ENCODE data around the gene VMP1.

Gene VMP1

GRCh38 chr17:59723041-59723440 lies 15.6 kb downstream of the VMP1 start:
- no peak overlapping the region for H4K8ac ChIP-seq (ENCODE audit: low read depth, low read length)
- no peak overlapping the region for H3K9ac ChIP-seq (ENCODE audit: low read length)
- H2BK15ac ChIP-seq (replicated peaks; ENCODE audit: low read depth): no peak overlapping the region
- H2BK120ac ChIP-seq (ENCODE audit: low read depth, low read length): no peak overlapping the region
- no peaks in the 10 kb centered on the region for H3K36me3 ChIP-seq (ENCODE audit: control insufficient read depth, insufficient read depth, low read length)
- no peak overlapping the region for H3K4me3 ChIP-seq (ENCODE audit: low read length)
- no peak overlapping the region for H3K4ac ChIP-seq (ENCODE audit: low read depth, low read length)
- H3K23ac ChIP-seq (ENCODE audit: low read length): no peak overlapping the region
- H3K27ac ChIP-seq (ENCODE audit: low read depth, low read length): no peak overlapping the region
- peaks cover 1% of the 10 kb centered on the region for H3K79me1 ChIP-seq (ENCODE audit: low read length)
- H3K4me1 ChIP-seq (ENCODE audit: control insufficient read depth, low read depth, low read length): no peaks in the 10 kb centered on the region
- H2BK5ac ChIP-seq (ENCODE audit: low read length): no peak overlapping the region
- H3K18ac ChIP-seq (ENCODE audit: low read length): no peak overlapping the region
- no peak overlapping the region for H3K4me2 ChIP-seq (ENCODE audit: low read length)
- no peaks in the 10 kb centered on the region for H3K79me2 ChIP-seq (ENCODE audit: control insufficient read depth, insufficient read depth, low read length)
- H3K56ac ChIP-seq (ENCODE audit: low read length): no peak overlapping the region
- no peaks in the 10 kb centered on the region for H3K27me3 ChIP-seq (ENCODE audit: insufficient read depth, low read length, poor library complexity)
- H4K5ac ChIP-seq (ENCODE audit: low read length): no peak overlapping the region
- H2AK5ac ChIP-seq (ENCODE audit: low read length): no peak overlapping the region
- DNase-seq: no peak
- no CpG with 5 or more reads among the region's 1 CpG for whole genome bisulfite sequencing (ENCODE audit: extremely low coverage, insufficient coverage, low lambda C conversion rate)

GRCh38 chr17:59723607-59724006 lies 16.2 kb downstream of the VMP1 start:
- no peak overlapping the region for H2BK120ac ChIP-seq (ENCODE audit: low read depth, low read length)

GRCh38 chr17:59725691-59726090 lies 18.2 kb downstream of the VMP1 start:
- Histone ChIP-seq H3K27me3 (ENCODE audit: insufficient read depth, low read length, poor library complexity) (no peaks in the 10 kb centered on the region), H2BK120ac (ENCODE audit: low read depth, low read length) (no peak overlapping the region), H2AK5ac (ENCODE audit: low read length) (no peak overlapping the region), H3K36me3 (ENCODE audit: control insufficient read depth, insufficient read depth, low read length) (no peaks in the 10 kb centered on the region), H3K79me2 (ENCODE audit: control insufficient read depth, insufficient read depth, low read length) (no peaks in the 10 kb centered on the region), H2BK5ac (ENCODE audit: low read length) (no peak overlapping the region), H3K79me1 (ENCODE audit: low read length) (peaks cover 2% of the 10 kb centered on the region), H4K5ac (ENCODE audit: low read length) (no peak overlapping the region), H3K27ac (ENCODE audit: low read depth, low read length) (no peak overlapping the region), H3K4me2 (ENCODE audit: low read length) (no peak overlapping the region), H4K8ac (ENCODE audit: low read depth, low read length) (no peak overlapping the region), H3K23ac (ENCODE audit: low read length) (no peak overlapping the region), H3K4me1 (ENCODE audit: control insufficient read depth, low read depth, low read length) (no peaks in the 10 kb centered on the region), H3K56ac (ENCODE audit: low read length) (no peak overlapping the region), H2BK15ac (replicated peaks; ENCODE audit: low read depth) (no peak overlapping the region), H3K4me3 (ENCODE audit: low read length) (no peak overlapping the region), H3K4ac (ENCODE audit: low read depth, low read length) (no peak overlapping the region), H3K18ac (ENCODE audit: low read length) (no peak overlapping the region), H3K9ac (ENCODE audit: low read length) (no peak overlapping the region)
- DNase-seq: no peak
- WGBS (ENCODE audit: extremely low coverage, insufficient coverage, low lambda C conversion rate): no CpG with 5 or more reads among the region's 2 CpGs

More at GRCh38 chr17:59723607-59724006, 16.2 kb downstream of the VMP1 start:
- no peak overlapping the region for H3K23ac ChIP-seq (ENCODE audit: low read length)
- H2AK5ac ChIP-seq (ENCODE audit: low read length): no peak overlapping the region
- H2BK15ac ChIP-seq (replicated peaks; ENCODE audit: low read depth): no peak overlapping the region
- WGBS (ENCODE audit: extremely low coverage, insufficient coverage, low lambda C conversion rate): no CpG with 5 or more reads among the region's 1 CpG
- no peak overlapping the region for H3K27ac ChIP-seq (ENCODE audit: low read depth, low read length)
- H3K9ac ChIP-seq (ENCODE audit: low read length): no peak overlapping the region
- H3K27me3 ChIP-seq (ENCODE audit: insufficient read depth, low read length, poor library complexity): no peaks in the 10 kb centered on the region
- no peak for DNase-seq
- H3K79me1 ChIP-seq (ENCODE audit: low read length): peaks cover 1% of the 10 kb centered on the region
- H3K4me3 ChIP-seq (ENCODE audit: low read length): no peak overlapping the region
- H3K56ac ChIP-seq (ENCODE audit: low read length): no peak overlapping the region
- no peak overlapping the region for H3K4ac ChIP-seq (ENCODE audit: low read depth, low read length)
- no peaks in the 10 kb centered on the region for H3K79me2 ChIP-seq (ENCODE audit: control insufficient read depth, insufficient read depth, low read length)
- no peaks in the 10 kb centered on the region for H3K4me1 ChIP-seq (ENCODE audit: control insufficient read depth, low read depth, low read length)
- H3K36me3 ChIP-seq (ENCODE audit: control insufficient read depth, insufficient read depth, low read length): no peaks in the 10 kb centered on the region
- H4K5ac ChIP-seq (ENCODE audit: low read length): no peak overlapping the region
- H2BK5ac ChIP-seq (ENCODE audit: low read length): no peak overlapping the region
- no peak overlapping the region for H3K4me2 ChIP-seq (ENCODE audit: low read length)
- no peak overlapping the region for H4K8ac ChIP-seq (ENCODE audit: low read depth, low read length)
- H3K18ac ChIP-seq (ENCODE audit: low read length): no peak overlapping the region

- Histone ChIP-seq H3K56ac (ENCODE audit: low read length) (no peak overlapping the region), H3K27me3 (ENCODE audit: insufficient read depth, low read length, poor library complexity) (no peaks in the 10 kb centered on the region), H3K4ac (ENCODE audit: low read depth, low read length) (no peak overlapping the region), H3K18ac (ENCODE audit: low read length) (no peak overlapping the region), H2BK5ac (ENCODE audit: low read length) (no peak overlapping the region), H3K79me2 (ENCODE audit: control insufficient read depth, insufficient read depth, low read length) (no peaks in the 10 kb centered on the region), H4K5ac (ENCODE audit: low read length) (no peak overlapping the region), H3K27ac (ENCODE audit: low read depth, low read length) (no peak overlapping the region), H3K4me3 (ENCODE audit: low read length) (no peak overlapping the region), H3K36me3 (ENCODE audit: control insufficient read depth, insufficient read depth, low read length) (no peaks in the 10 kb centered on the region), H3K4me2 (ENCODE audit: low read length) (no peak overlapping the region), H4K8ac (ENCODE audit: low read depth, low read length) (no peak overlapping the region), H2BK15ac (replicated peaks; ENCODE audit: low read depth) (no peak overlapping the region), H3K79me1 (ENCODE audit: low read length) (peaks cover 2% of the 10 kb centered on the region), H3K4me1 (ENCODE audit: control insufficient read depth, low read depth, low read length) (no peaks in the 10 kb centered on the region), H2BK120ac (ENCODE audit: low read depth, low read length) (no peak overlapping the region), H3K23ac (ENCODE audit: low read length) (no peak overlapping the region), H2AK5ac (ENCODE audit: low read length) (no peak overlapping the region), H3K9ac (ENCODE audit: low read length) (no peak overlapping the region)
- DNase-seq: no peak
- WGBS (ENCODE audit: extremely low coverage, insufficient coverage, low lambda C conversion rate): 100% methylated on average over 1 of the region's 1 CpG
Observed at GRCh38 chr17:59727817-59728533, 20.5 kb downstream of the VMP1 start.

- Histone ChIP-seq H3K56ac (ENCODE audit: low read length) (no peak overlapping the region), H2AK5ac (ENCODE audit: low read length) (no peak overlapping the region), H2BK5ac (ENCODE audit: low read length) (no peak overlapping the region), H3K9ac (ENCODE audit: low read length) (no peak overlapping the region), H3K4me1 (ENCODE audit: control insufficient read depth, low read depth, low read length) (no peaks in the 10 kb centered on the region), H4K8ac (ENCODE audit: low read depth, low read length) (no peak overlapping the region), H3K4me2 (ENCODE audit: low read length) (no peak overlapping the region), H2BK120ac (ENCODE audit: low read depth, low read length) (no peak overlapping the region), H3K79me2 (ENCODE audit: control insufficient read depth, insufficient read depth, low read length) (no peaks in the 10 kb centered on the region), H3K36me3 (ENCODE audit: control insufficient read depth, insufficient read depth, low read length) (no peaks in the 10 kb centered on the region), H3K18ac (ENCODE audit: low read length) (no peak overlapping the region), H3K4me3 (ENCODE audit: low read length) (no peak overlapping the region), H3K27me3 (ENCODE audit: insufficient read depth, low read length, poor library complexity) (no peaks in the 10 kb centered on the region), H3K79me1 (ENCODE audit: low read length) (peaks cover 2% of the 10 kb centered on the region), H2BK15ac (replicated peaks; ENCODE audit: low read depth) (no peak overlapping the region), H3K4ac (ENCODE audit: low read depth, low read length) (no peak overlapping the region), H3K27ac (ENCODE audit: low read depth, low read length) (no peak overlapping the region), H3K23ac (ENCODE audit: low read length) (no peak overlapping the region), H4K5ac (ENCODE audit: low read length) (no peak overlapping the region)
- WGBS (ENCODE audit: extremely low coverage, insufficient coverage, low lambda C conversion rate): no CpG with 5 or more reads among the region's 1 CpG
- no peak for DNase-seq
Observed at GRCh38 chr17:59730268-59730834, 22.9 kb downstream of the VMP1 start.

- Histone ChIP-seq H3K4me2 (ENCODE audit: low read length) (no peak overlapping the region), H3K9ac (ENCODE audit: low read length) (no peak overlapping the region), H3K36me3 (ENCODE audit: control insufficient read depth, insufficient read depth, low read length) (no peaks in the 10 kb centered on the region), H3K56ac (ENCODE audit: low read length) (no peak overlapping the region), H2AK5ac (ENCODE audit: low read length) (no peak overlapping the region), H3K18ac (ENCODE audit: low read length) (no peak overlapping the region), H3K4me1 (ENCODE audit: control insufficient read depth, low read depth, low read length) (no peaks in the 10 kb centered on the region), H4K8ac (ENCODE audit: low read depth, low read length) (no peak overlapping the region), H4K5ac (ENCODE audit: low read length) (no peak overlapping the region), H3K27ac (ENCODE audit: low read depth, low read length) (no peak overlapping the region), H2BK15ac (replicated peaks; ENCODE audit: low read depth) (no peak overlapping the region), H3K79me2 (ENCODE audit: control insufficient read depth, insufficient read depth, low read length) (no peaks in the 10 kb centered on the region), H3K27me3 (ENCODE audit: insufficient read depth, low read length, poor library complexity) (no peaks in the 10 kb centered on the region), H3K79me1 (ENCODE audit: low read length) (peaks cover 2% of the 10 kb centered on the region), H3K4me3 (ENCODE audit: low read length) (no peak overlapping the region), H2BK120ac (ENCODE audit: low read depth, low read length) (no peak overlapping the region), H2BK5ac (ENCODE audit: low read length) (no peak overlapping the region), H3K23ac (ENCODE audit: low read length) (no peak overlapping the region), H3K4ac (ENCODE audit: low read depth, low read length) (no peak overlapping the region)
- no CpG with 5 or more reads among the region's 2 CpGs for WGBS (ENCODE audit: extremely low coverage, insufficient coverage, low lambda C conversion rate)
- no peak for DNase-seq
Observed at GRCh38 chr17:59733697-59734096, 26.2 kb downstream of the VMP1 start.
